HepG2 (cell line): ENCODE measurements around the gene FRMD1. TPM values are rescaled to one million over a fixed set of nuclear protein-coding genes. Genes with fewer than 3 reads are reported as not detected.

Experiments used
- ATAC-seq: fragments of 200-7000 bp; cut with Tn5 transposase; 3 replicates; pipeline ENCODE4 v1.9.1; 2020; ENCODE audit warnings: mild to moderate bottlenecking, moderate library complexity
- BruUV-seq: library from RNA; stranded (reverse); fragments of 400-500 nt; replicated peaks from 2 replicates; lab custom pipeline; 2021; lab: Mats Ljungman, UMichigan
- CTCF ChIA-PET: fragments of 300-600 bp; formaldehyde crosslinking; extraction: SDS; loops from one replicate; lab custom pipeline; 2021; ENCODE audit warnings: low total read pairs, inconsistent platforms, low intra/inter-chr PET ratio; lab: Yijun Ruan, JAX
- POLR2A ChIA-PET: fragments of 350-600 bp; sonication (Branson Sonifier 250); formaldehyde crosslinking; loops from one replicate; lab custom pipeline; 2020; ENCODE audit warnings: antibody characterized with exemption, inconsistent platforms; lab: Yijun Ruan, JAX
- DNase-seq: peaks from one replicate; pipeline ENCODE4 v3.0.0-alpha.2; 2015; ENCODE audit warnings: low spot score
- FAIRE-seq: peaks from 3 replicates; lab custom pipeline; 2011; peaks lifted over from hg19 to GRCh38; lab: Jason Lieb, UNC
- H2AFZ ChIP-seq: one replicate; pipeline ENCODE4 v1.6.1; 2011; ENCODE audit warnings: low read length, inconsistent platforms
- H3K27ac ChIP-seq: fragments of 300-600 bp; 3 replicates; pipeline ENCODE4 v1.8.0; 2011; ENCODE audit warnings: mixed run types, mild to moderate bottlenecking, mixed read lengths, low read length, inconsistent platforms; ENCODE audit not compliant: insufficient read depth; ENCODE audit errors: extremely low read length
- H3K27me3 ChIP-seq, 2 experiments: fragments of 200-600 bp in 1 of 2; 2 replicates in 1 of 2; 3 replicates in 1 of 2; pipeline versions ENCODE4 v1.6.0 to v1.8.0; 2011; ENCODE audit warnings: low read length in 2 of 2, mild to moderate bottlenecking in 2 of 2, moderate library complexity in 2 of 2, inconsistent platforms in 1 of 2; ENCODE audit not compliant: insufficient read depth in 2 of 2, control insufficient read depth in 1 of 2
- H3K36me3 ChIP-seq, 2 experiments: fragments of 200-600 bp in 1 of 2; replicated peaks in 1 of 2; 2 replicates in 1 of 2; 3 replicates in 1 of 2; pipeline versions ENCODE4 v1.5.1 to v1.8.0; 2011; ENCODE audit warnings: low read length in 2 of 2, inconsistent platforms in 1 of 2; ENCODE audit not compliant: insufficient read depth in 2 of 2, control insufficient read depth in 1 of 2
- H3K4me1 ChIP-seq: 2 replicates; pipeline ENCODE4 v1.5.1; 2012; ENCODE audit warnings: low read length, inconsistent platforms; ENCODE audit not compliant: insufficient read depth
- H3K4me2 ChIP-seq: 2 replicates; pipeline ENCODE4 v1.6.0; 2011; ENCODE audit warnings: low read depth, low read length, inconsistent platforms
- H3K4me3 ChIP-seq, 3 experiments: fragments of 200-600 bp in 1 of 3; sonication (generic), shearing (Covaris generic) in 1 of 3; replicated peaks in 1 of 3; 2 replicates each; pipeline ENCODE4 v1.5.1; 2011 to 2016; ENCODE audit warnings: low read length in 3 of 3, inconsistent platforms in 2 of 3, low read depth in 2 of 3, mild to moderate bottlenecking in 2 of 3, control low read depth in 1 of 3, mixed read lengths in 1 of 3; ENCODE audit not compliant: insufficient read depth in 1 of 3
- H3K79me2 ChIP-seq: one replicate; pipeline ENCODE4 v1.6.1; 2011; ENCODE audit warnings: low read length, inconsistent platforms; ENCODE audit not compliant: insufficient read depth
- H3K9ac ChIP-seq: 2 replicates; pipeline ENCODE4 v1.6.0; 2011; ENCODE audit warnings: mild to moderate bottlenecking, low read depth, low read length, inconsistent platforms; ENCODE audit not compliant: insufficient read depth
- H3K9me3 ChIP-seq: 2 replicates; pipeline ENCODE4 v1.5.1; 2012; ENCODE audit warnings: mild to moderate bottlenecking, low read length
- H4K20me1 ChIP-seq: 2 replicates; pipeline ENCODE4 v1.6.0; 2011; ENCODE audit warnings: inconsistent platforms, mild to moderate bottlenecking, low read length, moderate library complexity; ENCODE audit not compliant: insufficient read depth
- E2F5 ChIP-seq: sonication (generic); formaldehyde crosslinking; conservative IDR thresholded peaks from 2 replicates; pipeline ENCODE4 v1.4.0; 2020; ENCODE audit warnings: missing genetic modification reagents
- KDM1A ChIP-seq: IDR thresholded peaks from 2 replicates; pipeline ENCODE4 v1.6.1; 2016; ENCODE audit warnings: missing compliant biosample characterization
- MEIS2 ChIP-seq: sonication (generic); formaldehyde crosslinking; IDR thresholded peaks from 2 replicates; pipeline ENCODE4 v1.9.0; 2021; ENCODE audit warnings: mild to moderate bottlenecking, missing genetic modification reagents
- ZNF564 ChIP-seq: sonication (generic); formaldehyde crosslinking; IDR thresholded peaks from 2 replicates; pipeline ENCODE4 v1.8.1; 2023; ENCODE audit warnings: mild to moderate bottlenecking, missing genetic modification reagents
- WGBS: methylation state at CpG from one replicate; pipeline ENCODE4 v1.1.6; 2017; ENCODE audit warnings: low lambda C conversion rate; 5-methylcytosine and 5-hydroxymethylcytosine counted together
- in situ Hi-C: cut with HindIII; loops from 2 replicates; pipeline ENCODE4 v1.10.0; 2017; ENCODE audit warnings: low pct_unique_long_range_greater_than_20kb; ENCODE audit not compliant: extremely low pct_ligation_motif_present
- intact Hi-C: fragments of 100-400 bp; cut with micrococcal nuclease; formaldehyde crosslinking; loops from one replicate; pipeline ENCODE4 v1.10.0; 2022; ENCODE audit not compliant: unreplicated experiment
- polyA plus RNA-seq, 8 experiments: library from polyadenylated mRNA; depleted of rRNA in 3 of 8; stranded (reverse) in 7 of 8; unstranded in 1 of 8; fragments of >200 nt; fragmentation: Illumina TruSeq in 4 of 8; extraction: Trizol in 4 of 8; gene quantifications; 2 replicates each; pipeline versions ENCODE4 v1.2.1 to v1.2.3, GENCODE V29; 2011 to 2016; ENCODE audit warnings: low read depth in 4 of 8, missing spikeins in 1 of 8, mixed read lengths in 1 of 8; ENCODE audit not compliant: insufficient read depth in 1 of 8
- total RNA-seq, 5 experiments: library from RNA; depleted of rRNA; stranded (reverse); fragments of >200 nt; fragmentation: Illumina TruSeq; extraction: Trizol; gene quantifications; 2 replicates each; pipeline ENCODE4 v1.2.3, GENCODE V29; 2016; ENCODE audit warnings: low read depth in 1 of 5
- TF ChIP-seq, protein P1 (sequence below): sonication (generic); formaldehyde crosslinking; IDR thresholded peaks from 2 replicates; pipeline ENCODE4 v1.5.1; 2020; ENCODE audit warnings: missing genetic modification reagents, mild to moderate bottlenecking, borderline replicate concordance

The FRMD1 gene
- total and polyA plus RNA-seq, 2 of the 13 experiments (the other 11 are each of a cell fraction or from before 2014, with no cell fraction given) = 0.01 TPM; not detected in 1

GRCh38 chr6:168098431-168098861 is 19.4 kb upstream of the FRMD1 start (continued):
- TF ChIP-seq MEIS2 (CRISPR knock-in tag) (no peak), KDM1A (no peak), E2F5 (no peak)
- TF ChIP-seq, protein P1, sequence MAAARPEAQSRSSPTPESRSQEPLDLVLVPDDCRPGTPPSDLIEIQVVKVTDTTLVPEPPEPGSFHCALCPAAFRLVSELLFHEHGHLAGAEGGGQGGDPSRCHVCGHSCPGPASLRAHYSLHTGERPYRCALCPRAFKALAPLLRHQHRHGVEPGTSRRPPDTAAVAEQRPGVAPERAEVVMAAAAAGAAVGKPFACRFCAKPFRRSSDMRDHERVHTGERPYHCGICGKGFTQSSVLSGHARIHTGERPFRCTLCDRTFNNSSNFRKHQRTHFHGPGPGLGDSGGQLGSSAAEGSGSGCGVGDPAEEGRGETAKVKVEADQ (CRISPR knock-in tag) = no peak

- intact Hi-C loops (no loop called here), in situ Hi-C loops (no loop called here)
- Histone ChIP-seq H3K27ac (no peak overlapping the region), H3K27me3 (peaks cover 3 to 64% of the 10 kb centered on the region in 2 experiments), H2AFZ (no peak overlapping the region), H3K4me1 (peaks cover 10% of the 10 kb centered on the region), H3K79me2 (no peaks in the 10 kb centered on the region), H3K4me3 (no peak overlapping the region), H3K9me3 (no peaks in the 10 kb centered on the region), H4K20me1 (no peaks in the 10 kb centered on the region), H3K36me3 (no peaks in the 10 kb centered on the region), H3K9ac (no peak overlapping the region), H3K4me2 (no peak overlapping the region)
- TF ChIP-seq ZNF564 = no peak
- ChIA-PET POLR2A (no interaction called here), CTCF (no interaction called here)
- no peak for ATAC-seq
- no peak for FAIRE-seq
- WGBS = 51% methylated on average over 22 of the region's 22 CpGs
- no TSS peak for BruUV-seq
- DNase-seq = no peak
Observed at GRCh38 chr6:168097621-168098430, 18.8 kb upstream of the FRMD1 start.
